GM18502 (cell line): ENCODE data around the gene PUS10.
"Not testable (repeated sequence)": the region's sequence is repeated elsewhere in the genome, so short reads cannot be mapped to it uniquely, and the experiment has no call there.

Source experiments
- ATAC-seq: cut with Tn5 transposase; IDR thresholded peaks from one replicate; pipeline ENCODE4 v1.9.1; 2021; ENCODE audit warnings: mild to moderate bottlenecking; ENCODE audit not compliant: unreplicated experiment, poor library complexity

Gene PUS10

DNA sequence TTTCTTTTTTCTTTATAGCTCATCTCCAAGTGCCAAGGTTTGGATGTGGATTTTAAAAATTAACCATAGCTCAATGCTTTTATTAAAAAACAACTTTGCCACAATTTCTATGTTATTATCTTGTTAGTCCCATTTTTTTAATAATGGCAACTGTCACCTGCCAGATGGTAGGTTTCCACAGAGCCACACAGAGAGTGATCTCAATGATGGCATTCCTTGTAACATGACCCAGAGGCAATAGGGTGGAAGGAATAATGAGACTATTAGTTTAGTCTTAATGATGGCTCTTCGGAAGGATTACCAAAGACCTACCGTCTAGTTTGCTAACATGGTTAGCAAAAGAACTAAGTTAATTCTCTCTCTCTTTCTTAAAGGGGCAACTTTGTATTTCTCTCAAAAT is 72.7 kb downstream of the PUS10 start:
- no peak for ATAC-seq

DNA sequence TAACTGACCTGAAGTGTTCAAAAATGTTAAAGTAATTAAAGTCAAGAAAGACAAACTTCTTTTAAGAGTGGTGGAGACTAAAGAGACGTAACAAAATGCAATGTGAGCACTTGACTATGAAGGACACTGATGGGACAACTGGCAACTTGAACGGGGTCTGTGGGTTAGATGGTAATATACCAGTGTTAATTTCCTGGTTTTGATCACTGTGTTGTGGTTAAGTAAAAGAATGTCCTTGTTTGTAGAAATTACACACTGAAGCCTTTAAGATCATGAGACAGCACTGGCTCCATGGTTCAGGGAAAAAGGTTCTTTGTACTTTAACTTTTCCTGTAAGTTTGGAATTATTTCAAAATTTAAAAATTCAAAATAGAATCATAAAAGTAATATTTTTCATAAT is 78.4 kb downstream of the PUS10 start:
- no peak for ATAC-seq

DNA sequence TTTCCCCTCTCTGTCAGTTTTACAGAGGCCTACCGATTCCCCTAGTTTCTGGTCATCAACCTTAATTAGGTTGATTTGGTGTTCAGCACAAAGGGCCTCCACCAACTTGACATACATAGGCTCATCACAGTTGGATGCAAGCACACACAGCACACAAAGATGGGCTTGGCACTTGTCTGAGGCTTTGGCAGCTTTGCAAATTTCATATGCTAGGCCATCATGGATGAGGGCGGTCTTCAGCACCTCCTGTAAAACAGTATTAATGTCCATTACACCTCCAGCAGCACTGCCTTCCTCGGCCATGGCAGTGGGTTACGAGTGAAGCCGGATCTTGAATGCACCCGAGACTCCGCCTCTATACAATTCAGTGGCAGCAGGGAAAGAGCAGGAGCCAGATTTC is 79.8 kb downstream of the PUS10 start:
- no peak for ATAC-seq

DNA sequence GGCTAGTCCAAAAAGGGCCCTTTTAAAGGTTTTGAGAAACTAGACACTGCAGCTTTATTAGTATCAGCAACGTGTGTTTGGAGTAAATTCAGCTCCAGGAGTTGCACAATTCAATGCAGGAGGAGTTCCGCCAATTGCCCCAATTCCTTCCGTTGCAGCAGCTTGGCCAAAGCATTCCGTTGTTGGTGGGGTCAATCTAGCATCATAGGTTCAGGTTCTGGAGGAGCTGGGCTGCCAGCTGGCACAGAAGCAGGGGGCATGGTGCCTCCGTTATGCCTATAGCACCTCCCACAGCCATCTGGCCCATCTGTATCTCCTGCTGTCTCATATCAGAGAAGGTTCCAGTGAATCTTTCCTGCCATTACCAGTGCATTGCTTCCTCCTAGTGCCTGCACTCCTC is 81.3 kb downstream of the PUS10 start:
- ATAC-seq: no peak

DNA sequence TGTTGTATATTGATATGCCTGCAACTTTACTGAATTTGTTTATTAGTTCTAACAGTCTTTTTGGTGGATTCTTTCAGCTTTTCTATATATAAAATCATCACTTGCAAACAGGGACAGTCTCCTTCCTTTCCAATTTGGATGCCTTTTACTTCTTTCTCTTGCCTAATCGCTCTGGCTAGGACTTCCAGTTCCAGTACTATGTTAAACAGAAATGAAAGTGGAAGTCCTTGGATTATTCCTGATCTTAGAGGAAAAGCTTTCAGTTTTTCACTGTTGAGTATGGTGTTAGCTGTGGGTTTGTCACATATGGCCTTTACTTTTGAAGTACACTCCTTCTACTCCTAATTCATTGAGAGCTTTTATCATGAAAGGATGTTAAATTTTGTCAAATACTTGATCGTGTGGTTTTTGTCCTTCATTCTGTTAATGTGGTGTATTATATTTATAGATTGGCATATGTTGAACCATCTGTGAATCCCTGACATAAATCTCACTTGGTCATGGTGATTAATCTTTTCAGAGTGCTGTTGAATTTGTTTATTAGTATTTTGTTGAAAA is 83.8 kb downstream of the PUS10 start:
- no peak for ATAC-seq

DNA sequence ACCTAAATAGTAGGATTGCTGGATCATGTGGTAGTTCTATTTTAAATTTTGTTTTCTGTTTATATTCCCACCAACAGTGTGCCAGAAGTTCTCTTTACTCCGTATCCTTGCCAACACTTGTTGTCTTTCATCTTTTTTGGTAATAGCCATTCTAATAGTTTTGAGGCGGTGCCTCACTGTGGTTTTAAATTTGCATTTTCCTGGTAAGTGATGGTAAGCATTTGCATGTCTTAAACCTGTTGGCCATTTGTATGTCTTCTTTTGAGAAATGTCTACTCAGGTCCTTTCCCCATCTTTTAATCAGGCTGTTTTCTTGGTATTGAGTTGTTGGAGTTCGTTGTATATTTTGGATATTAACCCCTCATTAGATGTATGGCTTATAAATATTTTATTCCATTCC is 85.1 kb downstream of the PUS10 start:
- no peak for ATAC-seq

DNA sequence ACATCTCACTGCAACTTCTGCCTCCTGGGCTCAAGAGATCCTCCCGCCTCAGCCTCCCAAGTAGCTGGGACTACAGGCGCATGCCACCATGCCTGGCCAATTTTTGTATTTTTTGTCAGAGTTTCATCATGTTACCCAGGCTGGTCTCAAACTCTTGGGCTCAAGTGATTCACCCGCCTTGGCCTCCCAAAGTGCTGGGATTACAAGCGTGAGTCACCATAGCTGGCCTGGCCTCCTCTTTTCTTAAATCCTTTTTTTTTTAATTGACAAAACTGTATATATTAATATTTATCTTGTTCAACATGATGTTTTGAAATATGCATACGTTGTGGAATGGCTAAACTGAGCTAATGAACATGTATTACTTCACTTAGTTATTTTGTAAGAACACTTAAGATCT is 86.0 kb downstream of the PUS10 start:
- ATAC-seq: not testable (repeated sequence)

DNA sequence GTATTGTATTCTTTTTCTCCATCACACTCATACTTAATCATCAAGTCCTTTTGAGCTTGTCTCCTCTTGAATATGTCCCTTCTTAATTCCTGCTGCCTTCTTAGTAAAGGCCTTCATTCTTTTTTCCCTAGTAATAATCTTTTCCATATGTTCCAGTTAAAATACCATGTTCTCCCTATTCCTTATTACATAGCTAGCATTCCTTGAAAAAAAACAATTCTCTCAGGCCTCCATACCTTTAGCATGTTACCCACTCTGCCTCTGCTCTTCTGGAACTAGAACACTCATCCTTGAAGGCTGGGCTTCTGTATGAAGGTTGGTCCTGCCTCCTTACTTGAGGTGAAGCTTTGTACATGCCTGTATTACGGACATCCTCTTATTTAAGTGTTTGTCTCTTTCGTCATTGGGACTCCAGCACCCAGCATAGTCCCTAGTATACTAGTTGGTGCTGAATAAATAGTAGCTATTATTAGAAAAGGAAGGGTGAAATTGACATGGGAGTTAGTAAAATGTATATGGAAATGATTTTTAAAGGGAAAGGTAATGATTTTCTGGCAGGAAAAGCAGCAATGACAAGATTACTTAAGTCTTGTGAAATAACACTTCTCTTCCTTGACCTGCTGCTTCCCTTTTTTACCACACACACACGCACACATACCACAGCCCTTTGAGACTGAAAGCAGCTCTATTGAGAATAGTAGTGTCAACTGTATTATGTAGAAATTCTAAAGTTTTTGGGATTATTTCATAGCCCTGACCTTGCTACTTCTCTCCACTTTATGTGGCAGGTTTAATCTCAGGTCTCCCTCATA is 91.1 kb downstream of the PUS10 start:
- no peak for ATAC-seq

DNA sequence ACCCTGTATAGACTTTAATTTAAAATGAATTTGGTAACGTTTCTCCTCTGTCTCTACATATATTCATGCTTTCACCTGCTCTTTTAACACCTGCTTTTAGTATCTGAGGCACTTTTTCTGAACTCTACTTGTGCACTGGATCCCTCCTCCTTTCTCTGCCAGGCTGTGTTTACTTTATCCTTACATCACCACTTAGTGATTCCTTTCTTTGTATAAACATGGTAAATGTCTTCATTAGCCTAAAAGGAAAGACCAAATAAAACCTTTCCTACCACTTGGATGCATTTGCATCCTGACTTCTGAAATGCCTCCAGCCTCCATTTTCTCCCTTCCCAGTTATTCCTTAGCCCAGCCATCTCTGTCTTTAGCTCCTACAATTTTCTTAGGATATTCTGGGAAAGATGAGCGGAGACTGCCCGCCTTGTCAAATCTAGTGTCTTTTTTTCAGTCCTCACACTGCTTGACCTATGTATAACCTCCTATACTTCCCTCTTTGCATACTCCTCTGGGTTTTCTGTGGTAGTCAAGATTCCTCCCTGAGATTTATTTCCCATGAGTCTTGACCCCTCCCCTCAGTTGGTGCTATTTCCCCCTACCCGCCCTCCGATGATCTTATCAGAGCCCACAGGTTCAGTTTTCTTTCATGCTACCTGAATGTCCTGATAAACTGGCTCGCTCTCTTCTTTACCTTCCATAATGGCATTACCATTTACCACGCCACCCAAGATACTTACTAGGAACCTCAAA is 91.9 kb downstream of the PUS10 start:
- no peak for ATAC-seq

DNA sequence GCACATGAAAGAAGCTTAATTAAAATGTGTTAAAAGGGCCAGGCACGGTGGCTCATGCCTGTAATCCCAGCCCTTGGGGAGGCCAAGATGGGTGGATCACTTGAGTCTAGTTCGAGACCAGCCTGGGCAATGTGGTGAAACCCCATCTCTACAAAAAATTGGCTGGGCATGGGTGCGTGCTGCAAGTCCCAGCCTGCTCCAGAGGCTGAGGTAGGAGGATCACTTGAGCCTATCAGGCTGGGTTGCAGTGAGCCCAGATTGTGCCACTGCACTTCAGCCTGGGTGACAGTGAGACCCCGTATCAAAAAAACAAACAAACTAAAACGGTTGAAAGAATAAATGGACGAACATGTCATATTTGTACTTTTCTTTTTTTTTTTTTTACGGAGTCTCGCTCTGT is 110.7 kb downstream of the PUS10 start:
- no peak for ATAC-seq

DNA sequence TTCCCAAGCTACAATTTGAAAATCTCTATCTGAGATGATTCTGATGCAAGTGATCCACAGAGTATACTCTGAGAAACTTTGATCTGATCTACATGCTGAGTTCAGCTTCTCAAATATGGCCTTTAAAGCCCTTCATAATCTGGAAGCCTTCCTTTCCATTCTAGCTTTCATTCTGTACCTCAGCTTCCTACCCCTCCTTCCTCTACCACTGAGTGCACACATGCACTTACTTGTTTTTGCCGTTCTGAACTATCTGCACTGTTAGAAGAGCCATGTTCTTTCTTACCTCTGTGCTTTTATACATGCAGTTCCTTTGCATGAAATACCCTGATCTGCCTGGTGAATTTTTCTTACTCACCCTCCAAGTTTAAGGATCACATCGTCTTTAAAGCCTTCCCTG is 111.7 kb downstream of the PUS10 start:
- no peak for ATAC-seq

DNA sequence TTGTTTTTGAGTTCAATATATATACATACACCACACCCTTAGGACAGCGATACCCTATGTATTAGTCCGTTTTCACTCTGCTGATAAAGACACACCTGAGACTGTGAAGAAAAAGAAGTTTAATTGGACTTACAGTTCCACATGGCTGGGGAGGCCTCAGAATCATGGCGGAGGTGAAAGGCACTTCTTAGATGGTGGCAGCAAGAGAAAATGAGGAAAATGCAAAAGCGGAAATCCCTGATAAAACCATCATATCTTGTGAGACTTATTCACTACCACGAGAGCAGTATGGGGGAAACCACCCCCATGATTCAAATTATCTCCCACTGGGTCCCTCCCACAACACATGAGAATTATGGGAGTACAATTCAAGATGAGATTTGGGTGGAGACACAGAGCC is 112.2 kb downstream of the PUS10 start:
- ATAC-seq: not testable (repeated sequence)

DNA sequence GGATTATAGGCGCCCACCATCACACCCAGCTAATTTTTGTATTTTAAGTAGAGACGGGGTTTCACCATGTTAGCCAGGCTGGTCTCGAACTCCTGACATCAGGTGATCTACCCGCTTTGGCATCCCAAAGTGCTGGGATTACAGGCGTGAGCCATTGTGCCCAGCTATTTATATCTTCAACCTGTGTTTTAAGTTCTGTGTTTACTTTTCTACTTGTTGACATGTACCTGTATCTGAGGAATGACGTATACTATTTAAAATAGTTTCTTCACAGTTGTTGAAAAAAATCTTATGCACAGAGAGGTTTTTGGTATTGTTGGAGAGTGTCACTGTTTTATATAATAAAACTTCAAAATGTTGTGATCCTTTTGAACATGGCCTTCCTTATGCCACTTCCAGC is 116.8 kb downstream of the PUS10 start:
- ATAC-seq: not testable (repeated sequence)

DNA sequence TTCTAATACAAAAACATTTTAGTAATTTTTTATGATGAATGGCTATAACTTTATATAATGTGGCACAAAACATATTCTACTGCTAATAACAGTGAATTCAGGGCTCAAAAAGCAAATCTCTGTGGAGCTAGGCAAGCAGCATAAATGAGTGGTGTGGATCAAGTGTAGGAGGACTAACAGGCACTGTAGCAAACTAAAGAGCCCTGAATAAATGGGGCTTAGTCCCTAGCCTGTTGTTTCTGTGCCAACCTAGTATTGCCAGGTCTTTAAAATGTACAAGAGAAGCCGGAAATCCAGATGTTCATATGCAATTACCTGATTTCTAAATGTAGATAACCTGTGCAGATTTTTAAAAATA is 118.2 kb downstream of the PUS10 start:
- ATAC-seq: peak; percentile 30

DNA sequence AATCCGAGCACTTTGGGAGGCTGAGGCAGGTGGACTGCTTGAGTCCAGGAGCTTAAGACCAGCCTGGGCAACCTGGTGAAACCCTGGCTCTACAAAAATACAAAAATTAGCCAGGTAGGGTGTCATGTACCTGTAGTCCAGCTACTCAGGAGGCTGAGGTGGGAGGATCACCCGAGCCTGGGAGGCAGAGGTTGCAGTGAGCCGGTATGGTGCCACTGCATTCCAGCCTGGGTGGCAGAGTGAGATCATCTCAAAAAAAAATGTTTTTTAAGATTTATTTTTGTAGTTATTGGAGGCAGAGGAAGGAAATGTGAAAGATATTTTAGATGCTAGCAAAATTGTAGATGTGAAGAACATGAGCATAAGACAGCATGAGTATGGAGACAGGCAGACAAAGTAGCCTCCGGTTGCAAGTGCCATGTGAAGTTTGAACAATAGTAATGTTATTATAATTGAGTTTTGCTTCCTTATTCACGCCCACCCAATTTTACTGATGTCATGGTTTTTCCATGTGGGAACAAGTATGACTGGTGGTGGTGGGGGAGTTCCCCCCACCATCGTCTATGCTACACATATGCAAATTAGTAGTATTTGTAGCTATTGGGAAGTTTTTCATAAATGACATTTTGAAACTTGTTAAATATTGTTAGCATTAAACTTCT is 118.7 kb downstream of the PUS10 start:
- peak; percentile 70 for ATAC-seq

DNA sequence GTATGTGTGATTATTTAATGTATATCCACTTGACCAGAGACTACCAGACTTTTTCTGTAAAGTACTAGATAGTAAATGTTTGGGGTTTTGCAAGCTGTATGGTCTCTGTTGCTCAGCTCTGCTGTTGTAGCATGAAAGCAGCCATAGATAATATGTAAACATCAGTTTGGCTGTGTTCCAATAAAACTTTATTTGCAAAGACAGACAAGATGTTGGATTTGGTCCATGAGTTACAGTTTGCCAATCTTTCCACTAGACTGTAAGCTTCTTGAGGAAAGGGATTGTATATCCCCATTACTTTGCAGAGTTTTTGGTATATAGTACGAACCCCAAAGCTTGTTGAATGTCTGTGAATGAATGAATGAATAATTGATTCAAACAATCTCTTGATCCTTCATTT is 119.5 kb downstream of the PUS10 start:
- no peak for ATAC-seq
